HL-60 (cell line): ENCODE measurements around the gene CCDC187.
A peak's percentile ranks its signal among the peaks of the same experiment; 100 is the strongest.

Experiments used
- DNase-seq, 2 experiments: peaks; one replicate each; pipeline ENCODE4 v3.0.0-alpha.2; 2010 to 2020; ENCODE audit warnings: low read depth in 1 of 2, low spot score in 1 of 2
- H3K27ac ChIP-seq: fragments of 250-450 bp; sonication (Bioruptor Pico); replicated peaks from 2 replicates; pipeline ENCODE4 v1.5.1; 2020; ENCODE audit warnings: mild to moderate bottlenecking, moderate library complexity
- H3K27me3 ChIP-seq: fragments of 250-450 bp; sonication (Bioruptor Pico); 2 replicates; pipeline ENCODE4 v1.5.1; 2021; ENCODE audit warnings: mild to moderate bottlenecking, moderate library complexity; ENCODE audit not compliant: insufficient read depth, poor library complexity, severe bottlenecking
- H3K4me3 ChIP-seq: replicated peaks from 2 replicates; pipeline ENCODE4 v1.5.1; 2011; ENCODE audit warnings: mild to moderate bottlenecking, control low read depth, low read length; ENCODE audit not compliant: insufficient read depth
- CTCF ChIP-seq: IDR thresholded peaks from one replicate; pipeline ENCODE4 v1.5.1; 2011; ENCODE audit warnings: low read length, control low read depth, inconsistent platforms; ENCODE audit not compliant: insufficient read depth
- GABPA ChIP-seq: IDR thresholded peaks from 2 replicates; pipeline ENCODE4 v1.6.1; 2012; ENCODE audit warnings: low read depth
- POLR2AphosphoS5 ChIP-seq: IDR thresholded peaks from 2 replicates; pipeline ENCODE4 v1.6.1; 2012; ENCODE audit warnings: low read depth
- REST ChIP-seq: IDR thresholded peaks from 2 replicates; pipeline ENCODE4 v1.6.1; 2012; ENCODE audit warnings: low read depth; ENCODE audit not compliant: insufficient replicate concordance
- SPI1 ChIP-seq: IDR thresholded peaks from 2 replicates; pipeline ENCODE4 v1.6.1; 2012; ENCODE audit warnings: low read depth, mild to moderate bottlenecking, borderline replicate concordance

Gene CCDC187

GRCh38 chr9:136222906-136223285 is 81.0 kb downstream of the CCDC187 start:
- no peaks in the 10 kb centered on the region for H3K27me3 ChIP-seq
- H3K27ac ChIP-seq: no peak overlapping the region
- no peak overlapping the region for H3K4me3 ChIP-seq
- TF ChIP-seq SPI1 (no peak), REST (no peak), CTCF (no peak), POLR2AphosphoS5 (no peak), GABPA (no peak)
- DNase-seq: no peak

- H3K27ac ChIP-seq: no peak overlapping the region
- TF ChIP-seq SPI1: no peak
- no peak for TF ChIP-seq GABPA
- no peak for TF ChIP-seq CTCF
- no peak for TF ChIP-seq POLR2AphosphoS5
- no peak for TF ChIP-seq REST
- no peak for DNase-seq
- H3K27me3 ChIP-seq: no peaks in the 10 kb centered on the region
- H3K4me3 ChIP-seq: no peak overlapping the region
Observed at GRCh38 chr9:136222166-136222905, 81.6 kb downstream of the CCDC187 start.

GRCh38 chr9:136220017-136220729 is 83.7 kb downstream of the CCDC187 start:
- no peak overlapping the region for H3K4me3 ChIP-seq
- no peaks in the 10 kb centered on the region for H3K27me3 ChIP-seq
- TF ChIP-seq REST (no peak), SPI1 (no peak), POLR2AphosphoS5 (no peak), CTCF (no peak), GABPA (no peak)
- peak in 1 of 2 experiments; percentile 58 for DNase-seq
- no peak overlapping the region for H3K27ac ChIP-seq
